ENCODE measurements around the gene CRELD2.

The CRELD2 gene

GRCh38 chr22:49897015-49897684 lies 21.3 kb upstream of the CRELD2 start:
- no peaks in the 10 kb centered on the region for H3K9me3 ChIP-seq (ENCODE audit: insufficient read depth, low read length)
- no peak overlapping the region for H3K4me2 ChIP-seq (ENCODE audit: low read depth, low read length, poor library complexity, severe bottlenecking)
- no peaks in the 10 kb centered on the region for H4K20me1 ChIP-seq (ENCODE audit: low read depth, low read length)
- H3K9me2 ChIP-seq (replicated peaks; ENCODE audit: insufficient read depth, low read length), result no peaks in the 10 kb centered on the region
- no peaks in the 10 kb centered on the region for H3K27me3 ChIP-seq (ENCODE audit: low read length)
- TF ChIP-seq, protein P1, sequence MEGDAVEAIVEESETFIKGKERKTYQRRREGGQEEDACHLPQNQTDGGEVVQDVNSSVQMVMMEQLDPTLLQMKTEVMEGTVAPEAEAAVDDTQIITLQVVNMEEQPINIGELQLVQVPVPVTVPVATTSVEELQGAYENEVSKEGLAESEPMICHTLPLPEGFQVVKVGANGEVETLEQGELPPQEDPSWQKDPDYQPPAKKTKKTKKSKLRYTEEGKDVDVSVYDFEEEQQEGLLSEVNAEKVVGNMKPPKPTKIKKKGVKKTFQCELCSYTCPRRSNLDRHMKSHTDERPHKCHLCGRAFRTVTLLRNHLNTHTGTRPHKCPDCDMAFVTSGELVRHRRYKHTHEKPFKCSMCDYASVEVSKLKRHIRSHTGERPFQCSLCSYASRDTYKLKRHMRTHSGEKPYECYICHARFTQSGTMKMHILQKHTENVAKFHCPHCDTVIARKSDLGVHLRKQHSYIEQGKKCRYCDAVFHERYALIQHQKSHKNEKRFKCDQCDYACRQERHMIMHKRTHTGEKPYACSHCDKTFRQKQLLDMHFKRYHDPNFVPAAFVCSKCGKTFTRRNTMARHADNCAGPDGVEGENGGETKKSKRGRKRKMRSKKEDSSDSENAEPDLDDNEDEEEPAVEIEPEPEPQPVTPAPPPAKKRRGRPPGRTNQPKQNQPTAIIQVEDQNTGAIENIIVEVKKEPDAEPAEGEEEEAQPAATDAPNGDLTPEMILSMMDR (IDR thresholded peaks at IDR 0.05; ENCODE audit: insufficient read depth, low read length, poor library complexity, severe bottlenecking), result no peak
- no peak for TF ChIP-seq EZH2phosphoT487 (conservative IDR thresholded peaks at IDR 0.05; ENCODE audit: low read length)
- no peaks in the 10 kb centered on the region for H3F3A ChIP-seq (ENCODE audit: insufficient read depth)
- no peak overlapping the region for H3K27ac ChIP-seq (ENCODE audit: low read depth, low read length)
- H3K36me3 ChIP-seq (ENCODE audit: low read length), result 0 out of 2 replicates have a peak, but pooled peaks cover 3% of the 10 kb centered on the region
- H3K9ac ChIP-seq (ENCODE audit: low read length), result no peak overlapping the region
- H3K79me2 ChIP-seq (ENCODE audit: insufficient read depth, low read length), result no peaks in the 10 kb centered on the region
- H2AFZ ChIP-seq (ENCODE audit: low read depth, low read length, severe bottlenecking), result no peak overlapping the region
- no peak overlapping the region for H3K4me3 ChIP-seq (ENCODE audit: insufficient read depth, low read length, poor library complexity, severe bottlenecking)

GRCh38 chr22:49899530-49899929 lies 18.9 kb upstream of the CRELD2 start:
- H3K4me2 ChIP-seq (ENCODE audit: low read depth, low read length, poor library complexity, severe bottlenecking), result no peak overlapping the region
- H3K27me3 ChIP-seq (ENCODE audit: low read length), result no peaks in the 10 kb centered on the region
- H3K9me2 ChIP-seq (replicated peaks; ENCODE audit: insufficient read depth, low read length), result no peaks in the 10 kb centered on the region
- no peak for TF ChIP-seq EZH2phosphoT487 (conservative IDR thresholded peaks at IDR 0.05; ENCODE audit: low read length)
- TF ChIP-seq, protein P1 (IDR thresholded peaks at IDR 0.05; ENCODE audit: insufficient read depth, low read length, poor library complexity, severe bottlenecking), result no peak
- H3K9me3 ChIP-seq (ENCODE audit: insufficient read depth, low read length), result no peaks in the 10 kb centered on the region
- H2AFZ ChIP-seq (ENCODE audit: low read depth, low read length, severe bottlenecking), result no peak overlapping the region
- no peaks in the 10 kb centered on the region for H3K79me2 ChIP-seq (ENCODE audit: insufficient read depth, low read length)
- peaks cover 8% of the 10 kb centered on the region; the same call in 1 of the 2 replicates for H3K36me3 ChIP-seq (ENCODE audit: low read length)
- no peak overlapping the region for H3K4me3 ChIP-seq (ENCODE audit: insufficient read depth, low read length, poor library complexity, severe bottlenecking)
- H3K27ac ChIP-seq (ENCODE audit: low read depth, low read length), result no peak overlapping the region
- H4K20me1 ChIP-seq (ENCODE audit: low read depth, low read length), result no peaks in the 10 kb centered on the region
- no peaks in the 10 kb centered on the region for H3F3A ChIP-seq (ENCODE audit: insufficient read depth)
- no peak overlapping the region for H3K9ac ChIP-seq (ENCODE audit: low read length)

- Histone ChIP-seq H3K9me2 (replicated peaks; ENCODE audit: insufficient read depth, low read length) (no peaks in the 10 kb centered on the region), H3K4me2 (ENCODE audit: low read depth, low read length, poor library complexity, severe bottlenecking) (no peak overlapping the region), H3K36me3 (ENCODE audit: low read length) (peaks cover 8% of the 10 kb centered on the region; the same call in 1 of the 2 replicates), H3F3A (ENCODE audit: insufficient read depth) (no peaks in the 10 kb centered on the region), H3K9me3 (ENCODE audit: insufficient read depth, low read length) (no peaks in the 10 kb centered on the region), H2AFZ (ENCODE audit: low read depth, low read length, severe bottlenecking) (no peak overlapping the region), H3K27me3 (ENCODE audit: low read length) (no peaks in the 10 kb centered on the region), H3K79me2 (ENCODE audit: insufficient read depth, low read length) (no peaks in the 10 kb centered on the region), H3K4me3 (ENCODE audit: insufficient read depth, low read length, poor library complexity, severe bottlenecking) (no peak overlapping the region), H4K20me1 (ENCODE audit: low read depth, low read length) (no peaks in the 10 kb centered on the region), H3K9ac (ENCODE audit: low read length) (no peak overlapping the region), H3K27ac (ENCODE audit: low read depth, low read length) (no peak overlapping the region)
- no peak for TF ChIP-seq EZH2phosphoT487 (conservative IDR thresholded peaks at IDR 0.05; ENCODE audit: low read length)
- TF ChIP-seq, protein P1 (IDR thresholded peaks at IDR 0.05; ENCODE audit: insufficient read depth, low read length, poor library complexity, severe bottlenecking), result no peak
These were observed 17.8 kb upstream of the CRELD2 start for GRCh38 chr22:49900441-49901230.

Data from SU-DHL-6 (cell line).